Non-pigmented ciliary epithelial cell (primary cell): Measurements from ENCODE around the gene C1QTNF7.

Experiments
- DNase-seq: peaks from one replicate; pipeline ENCODE4 v3.0.0-alpha.2; 2010; ENCODE audit warnings: low read depth

Gene C1QTNF7

GRCh38 chr4:15427701-15428100 is at the start of gene C1QTNF7:
TSS of gene C1QTNF7 (plus strand) at chr4:15428033. CDS start at chr4:15435744, 7,711 bp downstream.
- DNase-seq, result no peak

- DNase-seq, result no peak
Observed at GRCh38 chr4:15378062-15378461, 49.8 kb upstream of the C1QTNF7 start.

GRCh38 chr4:15378493-15378892 is 49.3 kb upstream of the C1QTNF7 start:
- DNase-seq, result no peak

GRCh38 chr4:15381806-15382338 is 46.0 kb upstream of the C1QTNF7 start:
- no peak for DNase-seq

- DNase-seq, result no peak
Observed at GRCh38 chr4:15382669-15383273, 45.1 kb upstream of the C1QTNF7 start.

GRCh38 chr4:15385515-15385914 is 42.3 kb upstream of the C1QTNF7 start:
- DNase-seq, result no peak

GRCh38 chr4:15385928-15386327 is 41.9 kb upstream of the C1QTNF7 start:
- no peak for DNase-seq

- DNase-seq, result no peak
Observed at GRCh38 chr4:15390494-15390893, 37.3 kb upstream of the C1QTNF7 start.

GRCh38 chr4:15392053-15392805 is 35.6 kb upstream of the C1QTNF7 start:
- DNase-seq, result no peak

- no peak for DNase-seq
Observed at GRCh38 chr4:15395311-15395710, 32.5 kb upstream of the C1QTNF7 start.

- no peak for DNase-seq
Observed at GRCh38 chr4:15396157-15396800, 31.6 kb upstream of the C1QTNF7 start.

- DNase-seq, result no peak
Observed at GRCh38 chr4:15398001-15398400, 29.8 kb upstream of the C1QTNF7 start.

GRCh38 chr4:15398732-15399131 is 29.1 kb upstream of the C1QTNF7 start:
- DNase-seq, result no peak

GRCh38 chr4:15400226-15400625 is 27.6 kb upstream of the C1QTNF7 start:
- no peak for DNase-seq

GRCh38 chr4:15400981-15401671 is 26.7 kb upstream of the C1QTNF7 start:
- no peak for DNase-seq

GRCh38 chr4:15402146-15402545 is 25.7 kb upstream of the C1QTNF7 start:
- no peak for DNase-seq

GRCh38 chr4:15402974-15403373 is 24.9 kb upstream of the C1QTNF7 start:
- DNase-seq, result no peak

GRCh38 chr4:15405018-15405417 is 22.8 kb upstream of the C1QTNF7 start:
- no peak for DNase-seq

- no peak for DNase-seq
Observed at GRCh38 chr4:15410750-15411149, 17.1 kb upstream of the C1QTNF7 start.

- DNase-seq, result no peak
Observed at GRCh38 chr4:15412461-15412860, 15.4 kb upstream of the C1QTNF7 start.

GRCh38 chr4:15413010-15413622 is 14.7 kb upstream of the C1QTNF7 start:
- no peak for DNase-seq

GRCh38 chr4:15413623-15414019 is 14.2 kb upstream of the C1QTNF7 start:
- no peak for DNase-seq
